Measurements from ENCODE around the gene CTXND1. TPM values are rescaled to one million over a fixed set of nuclear protein-coding genes. Genes with fewer than 3 reads are reported as not detected.
A peak's percentile ranks its signal among the peaks of the same experiment; 100 is the strongest.

CTXND1 gene
- total RNA-seq, 1 experiment from 2014 or later = not detected

- WGBS (ENCODE audit: extremely low coverage, insufficient read length, low lambda C conversion rate) = no CpG with 5 or more reads among the region's 6 CpGs
These were observed 68.1 kb downstream of the CTXND1 start for GRCh38 chr15:80183886-80184285.

More at GRCh38 chr15:80183886-80184285, 68.1 kb downstream of the CTXND1 start:
- TF ChIP-seq, protein P1, sequence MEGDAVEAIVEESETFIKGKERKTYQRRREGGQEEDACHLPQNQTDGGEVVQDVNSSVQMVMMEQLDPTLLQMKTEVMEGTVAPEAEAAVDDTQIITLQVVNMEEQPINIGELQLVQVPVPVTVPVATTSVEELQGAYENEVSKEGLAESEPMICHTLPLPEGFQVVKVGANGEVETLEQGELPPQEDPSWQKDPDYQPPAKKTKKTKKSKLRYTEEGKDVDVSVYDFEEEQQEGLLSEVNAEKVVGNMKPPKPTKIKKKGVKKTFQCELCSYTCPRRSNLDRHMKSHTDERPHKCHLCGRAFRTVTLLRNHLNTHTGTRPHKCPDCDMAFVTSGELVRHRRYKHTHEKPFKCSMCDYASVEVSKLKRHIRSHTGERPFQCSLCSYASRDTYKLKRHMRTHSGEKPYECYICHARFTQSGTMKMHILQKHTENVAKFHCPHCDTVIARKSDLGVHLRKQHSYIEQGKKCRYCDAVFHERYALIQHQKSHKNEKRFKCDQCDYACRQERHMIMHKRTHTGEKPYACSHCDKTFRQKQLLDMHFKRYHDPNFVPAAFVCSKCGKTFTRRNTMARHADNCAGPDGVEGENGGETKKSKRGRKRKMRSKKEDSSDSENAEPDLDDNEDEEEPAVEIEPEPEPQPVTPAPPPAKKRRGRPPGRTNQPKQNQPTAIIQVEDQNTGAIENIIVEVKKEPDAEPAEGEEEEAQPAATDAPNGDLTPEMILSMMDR (conservative IDR thresholded peaks at IDR 0.05) = peak; percentile 50
- Histone ChIP-seq H3K4me1 (ENCODE audit: insufficient read depth, low read length) (no peaks in the 10 kb centered on the region), H3K79me1 (ENCODE audit: insufficient read depth, low read depth, low read length, poor library complexity, severe bottlenecking) (no peaks in the 10 kb centered on the region), H2BK120ac (ENCODE audit: low read depth, low read length, poor library complexity, severe bottlenecking) (no peak overlapping the region), H3K79me2 (ENCODE audit: insufficient read depth, low read length) (no peaks in the 10 kb centered on the region), H4K91ac (ENCODE audit: insufficient read length, low read depth, low read length) (no peak overlapping the region), H3K4me2 (ENCODE audit: insufficient read depth, insufficient read length, low read length) (no peak overlapping the region), H3K56ac (ENCODE audit: insufficient read length, low read depth, low read length) (no peak overlapping the region), H3K23me2 (ENCODE audit: insufficient read length, low read depth, low read length, poor library complexity, severe bottlenecking) (no peaks in the 10 kb centered on the region), H4K8ac (replicated peaks; ENCODE audit: insufficient read length, low read depth, low read length) (no peak overlapping the region), H2BK20ac (ENCODE audit: low read depth, low read length, poor library complexity, severe bottlenecking) (no peak overlapping the region), H2BK12ac (ENCODE audit: insufficient read length, low read depth, low read length) (no peak overlapping the region), H3K18ac (ENCODE audit: insufficient read length, low read depth, low read length) (no peak overlapping the region), H3K23ac (ENCODE audit: insufficient read length, low read depth, low read length) (no peak overlapping the region), H4K5ac (ENCODE audit: insufficient read length, low read depth, low read length) (no peak overlapping the region), H3K27ac (ENCODE audit: insufficient read length, low read depth, low read length) (no peak overlapping the region), H3K27me3 (ENCODE audit: insufficient read depth, low read length) (no peaks in the 10 kb centered on the region), H4K20me1 (ENCODE audit: control insufficient read depth, insufficient read depth, insufficient read length) (no peaks in the 10 kb centered on the region), H2BK5ac (ENCODE audit: insufficient read length, low read length) (no peak overlapping the region), H2AFZ (ENCODE audit: low read length) (no peak overlapping the region), H3K4ac (ENCODE audit: low read depth, low read length) (no peak overlapping the region), H3T11ph (ENCODE audit: low read length) (no peak overlapping the region), H3K9ac (ENCODE audit: extremely low read depth, insufficient read length, low read length) (no peak overlapping the region), H3K14ac (ENCODE audit: insufficient read depth, low read length) (no peak overlapping the region), H3K9me3 (ENCODE audit: control insufficient read depth, low read depth, low read length) (no peaks in the 10 kb centered on the region), H2AK5ac (ENCODE audit: insufficient read length, low read length) (no peak overlapping the region), H2BK15ac (ENCODE audit: low read depth, low read length) (no peak overlapping the region)
- Mint-ChIP-seq H3K4me1 (peaks cover 11 to 12% of the 10 kb centered on the region in 2 experiments), H3K9me3 (no peaks in the 10 kb centered on the region), H3K36me3 (ENCODE audit: insufficient read depth in 1 of 3, low read depth in 3 of 3) (peaks cover 16 to 31% (median 17%) of the 10 kb centered on the region in 3 experiments; a peak in 5 of 7 replicates), H3K27ac (peak overlapping the region in 1 of 3 experiments; percentile 10; a peak in 1 of 7 replicates), H3K4me3 (no peak overlapping the region), H3K27me3 (ENCODE audit: low read depth) (no peaks in the 10 kb centered on the region)
- no peak for DNase-seq
